ENCODE measurements around the gene VPS4B.

The VPS4B gene

GRCh38 chr18:63445037-63445436, 22.8 kb upstream of the VPS4B start:
- DNase-seq (ENCODE audit: low read depth) = no peak
- TF ChIP-seq CTCF (IDR thresholded peaks at IDR 0.05; ENCODE audit: low read depth, low read length, missing control alignments) = no peak
- no peak overlapping the region for H3K4me3 ChIP-seq (ENCODE audit: low read depth, low read length)

GRCh38 chr18:63444580-63444979, 22.3 kb upstream of the VPS4B start:
- no peak for TF ChIP-seq CTCF (IDR thresholded peaks at IDR 0.05; ENCODE audit: low read depth, low read length, missing control alignments)
- DNase-seq (ENCODE audit: low read depth) = no peak

GRCh38 chr18:63443829-63444228, 21.6 kb upstream of the VPS4B start:
- no peak for DNase-seq (ENCODE audit: low read depth)
- no peak for TF ChIP-seq CTCF (IDR thresholded peaks at IDR 0.05; ENCODE audit: low read depth, low read length, missing control alignments)
- H3K4me3 ChIP-seq (ENCODE audit: low read depth, low read length) = no peak overlapping the region

More at GRCh38 chr18:63444580-63444979, 22.3 kb upstream of the VPS4B start:
- no peak overlapping the region for H3K4me3 ChIP-seq (ENCODE audit: low read depth, low read length)

- DNase-seq (ENCODE audit: low read depth) = no peak
- no peak for TF ChIP-seq CTCF (IDR thresholded peaks at IDR 0.05; ENCODE audit: low read depth, low read length, missing control alignments)
- no peak overlapping the region for H3K4me3 ChIP-seq (ENCODE audit: low read depth, low read length)
Measured at GRCh38 chr18:63440881-63441280, 18.6 kb upstream of the VPS4B start.

- no peak for TF ChIP-seq CTCF (IDR thresholded peaks at IDR 0.05; ENCODE audit: low read depth, low read length, missing control alignments)
- no peak for DNase-seq (ENCODE audit: low read depth)
Measured at GRCh38 chr18:63440219-63440618, 17.9 kb upstream of the VPS4B start.

GRCh38 chr18:63439334-63439733, 17.1 kb upstream of the VPS4B start:
- TF ChIP-seq CTCF (IDR thresholded peaks at IDR 0.05; ENCODE audit: low read depth, low read length, missing control alignments) = peak; percentile 74
- no peak for DNase-seq (ENCODE audit: low read depth)
- H3K4me3 ChIP-seq (ENCODE audit: low read depth, low read length) = no peak overlapping the region

More at GRCh38 chr18:63440219-63440618, 17.9 kb upstream of the VPS4B start:
- no peak overlapping the region for H3K4me3 ChIP-seq (ENCODE audit: low read depth, low read length)

- TF ChIP-seq CTCF (IDR thresholded peaks at IDR 0.05; ENCODE audit: low read depth, low read length, missing control alignments) = no peak
- no peak overlapping the region for H3K4me3 ChIP-seq (ENCODE audit: low read depth, low read length)
- DNase-seq (ENCODE audit: low read depth) = no peak
Measured at GRCh38 chr18:63438181-63438580, 15.9 kb upstream of the VPS4B start.
